IPS-NIHi11 (cell line): Measurements from ENCODE around the gene ZFAND2A.

Source experiments
- DNase-seq: peaks from one replicate; pipeline ENCODE4 v3.0.0; 2012; ENCODE audit warnings: mixed read lengths, low spot score

ZFAND2A gene

DNA sequence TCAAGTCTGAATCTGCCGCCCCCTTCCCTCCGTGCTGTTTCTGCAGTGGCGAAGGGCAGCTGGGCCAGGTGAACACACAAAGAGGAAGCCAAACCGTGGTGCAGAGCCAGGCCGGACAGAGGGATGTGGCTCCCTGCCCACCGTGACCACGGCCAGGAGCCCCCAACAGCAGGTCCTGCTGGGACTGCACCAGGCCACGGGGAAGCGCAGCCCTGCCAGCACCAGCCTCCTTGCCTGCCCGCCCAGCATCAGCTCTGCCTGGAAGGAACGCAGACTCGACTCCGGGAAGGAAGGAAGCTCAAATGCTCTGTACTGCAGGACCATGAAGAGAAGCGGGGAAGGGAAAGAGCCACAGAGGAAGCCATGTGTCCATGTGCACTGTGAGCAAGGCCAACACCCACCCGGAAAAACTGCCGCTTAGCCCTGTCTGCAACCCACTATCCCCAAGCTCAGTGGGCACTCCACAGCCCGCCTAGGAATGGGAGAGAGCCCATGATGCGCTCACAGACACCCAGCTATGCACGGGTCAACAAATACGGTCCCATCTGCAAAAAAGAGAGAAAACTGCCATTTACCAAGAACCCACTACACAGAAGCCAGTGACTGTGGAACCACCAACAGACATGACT, 53.1 kb downstream of the ZFAND2A start:
- no peak for DNase-seq

DNA sequence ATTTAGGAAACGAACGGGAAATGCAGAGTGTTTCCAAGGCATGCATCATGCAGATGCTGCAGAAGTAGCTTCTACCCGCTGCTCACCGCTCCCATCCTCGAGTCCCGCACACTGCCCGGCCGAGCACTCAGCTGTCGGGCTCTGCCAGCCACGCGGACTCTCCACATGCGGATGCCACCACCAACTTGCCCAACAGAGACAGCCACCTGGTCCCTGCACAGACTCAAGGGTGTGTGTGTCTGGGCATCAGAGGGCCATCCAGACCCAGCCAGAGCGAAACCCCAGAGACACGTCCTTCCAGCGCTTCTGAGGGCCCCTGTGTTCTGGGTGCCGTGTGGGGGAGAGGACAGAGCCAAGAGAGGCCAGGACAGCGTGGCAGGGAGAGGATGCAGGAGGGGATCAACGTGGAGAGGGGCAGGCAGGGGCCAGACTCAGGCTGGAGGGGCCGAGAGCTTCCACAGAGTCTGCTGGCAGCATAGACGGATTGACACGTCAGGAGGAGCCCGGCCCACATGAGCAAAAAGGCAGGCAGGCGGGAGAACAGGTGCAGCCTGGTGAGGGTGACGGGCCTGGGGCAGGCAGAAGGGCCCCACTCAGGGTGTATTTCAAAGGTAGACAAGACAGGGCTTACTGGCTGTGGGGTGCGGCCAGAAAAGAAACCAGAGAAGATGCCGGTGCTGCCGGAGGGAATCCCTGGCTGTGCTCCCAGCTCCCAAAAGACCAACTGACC, 53.8 kb downstream of the ZFAND2A start:
- no peak for DNase-seq

DNA sequence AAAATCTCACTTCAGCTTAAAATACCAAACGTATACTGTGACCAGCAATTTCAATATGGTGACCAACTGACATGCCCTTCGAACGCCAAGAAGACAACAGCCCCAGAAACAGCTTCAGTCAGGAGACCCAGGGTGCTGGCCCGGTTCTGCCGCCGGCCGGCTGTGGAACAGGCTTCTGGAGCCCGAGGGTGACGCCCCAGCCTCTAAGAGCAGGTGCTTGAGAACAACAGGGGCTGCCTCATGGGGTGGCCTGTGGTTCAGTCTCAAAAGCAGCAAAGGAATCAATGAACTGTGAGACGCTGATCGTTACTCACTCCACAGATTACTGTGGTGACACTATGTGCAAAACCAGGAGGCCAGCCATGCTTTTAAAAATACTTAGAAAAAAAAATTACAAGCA, 54.8 kb downstream of the ZFAND2A start:
- DNase-seq = no peak

DNA sequence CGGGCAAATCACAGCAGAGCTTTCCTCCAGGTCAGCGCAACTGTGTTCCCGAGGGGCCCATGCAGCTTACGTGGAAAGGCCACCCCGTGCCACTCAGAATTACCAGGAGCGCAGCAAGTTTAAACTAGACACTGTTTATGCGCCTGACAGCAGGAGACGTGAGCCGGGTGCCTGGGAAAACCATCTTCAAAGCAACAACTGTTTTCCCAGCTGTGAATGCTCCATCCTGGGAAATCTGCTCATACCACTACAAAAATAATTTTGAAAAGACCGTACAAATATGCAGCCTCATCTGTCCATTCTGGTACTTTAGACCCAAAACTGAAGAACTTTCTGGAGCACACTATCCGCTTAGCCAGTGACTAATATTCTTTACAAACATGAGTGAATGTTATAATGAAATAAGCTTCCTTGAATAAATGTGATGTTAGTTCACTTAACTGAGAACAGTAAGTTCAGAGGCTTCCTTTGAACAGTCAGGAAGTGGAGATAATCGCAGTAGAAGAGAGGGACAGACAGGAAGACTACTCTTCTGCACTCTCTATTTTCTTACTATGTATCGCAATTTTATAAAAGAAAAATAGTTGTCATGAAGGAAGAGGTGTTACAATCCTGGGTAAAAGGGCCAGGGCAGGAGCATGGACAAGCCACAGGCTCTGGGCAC, 55.3 kb downstream of the ZFAND2A start:
- no peak for DNase-seq

DNA sequence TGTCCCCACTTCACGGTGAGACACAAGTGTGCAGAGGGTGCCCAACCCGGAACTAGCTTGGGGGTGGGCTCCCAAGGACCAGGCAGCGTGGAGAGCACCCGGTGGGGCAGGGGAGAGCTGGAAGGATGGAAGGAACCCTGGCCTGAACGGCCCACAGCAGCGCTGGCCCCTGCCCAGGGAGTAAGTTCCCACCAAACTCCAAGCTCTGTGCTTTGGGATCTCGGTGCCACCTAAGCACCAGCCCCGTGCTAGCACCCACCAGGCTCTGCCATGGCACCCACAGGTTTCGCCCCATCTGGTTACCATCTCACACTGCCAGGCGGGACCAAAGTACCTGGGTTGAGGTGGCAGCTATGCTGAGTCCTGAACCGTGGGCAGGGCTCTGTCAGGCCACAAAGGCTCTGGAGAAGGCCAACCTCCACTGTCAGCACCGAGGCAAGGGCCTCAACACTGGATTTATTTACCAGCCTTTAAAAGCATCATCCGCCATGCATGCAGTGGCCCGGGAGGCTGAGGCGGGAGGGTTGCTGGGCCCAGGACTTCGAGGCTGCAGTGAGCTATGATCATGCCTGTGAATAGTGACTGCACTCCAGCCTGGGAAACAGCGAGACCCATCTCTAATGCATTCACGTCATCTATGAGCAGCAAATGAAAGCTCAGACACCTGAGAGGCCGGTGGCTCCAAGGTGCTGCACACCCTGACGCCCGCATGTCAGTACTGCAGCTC, 56.0 kb downstream of the ZFAND2A start:
- no peak for DNase-seq

DNA sequence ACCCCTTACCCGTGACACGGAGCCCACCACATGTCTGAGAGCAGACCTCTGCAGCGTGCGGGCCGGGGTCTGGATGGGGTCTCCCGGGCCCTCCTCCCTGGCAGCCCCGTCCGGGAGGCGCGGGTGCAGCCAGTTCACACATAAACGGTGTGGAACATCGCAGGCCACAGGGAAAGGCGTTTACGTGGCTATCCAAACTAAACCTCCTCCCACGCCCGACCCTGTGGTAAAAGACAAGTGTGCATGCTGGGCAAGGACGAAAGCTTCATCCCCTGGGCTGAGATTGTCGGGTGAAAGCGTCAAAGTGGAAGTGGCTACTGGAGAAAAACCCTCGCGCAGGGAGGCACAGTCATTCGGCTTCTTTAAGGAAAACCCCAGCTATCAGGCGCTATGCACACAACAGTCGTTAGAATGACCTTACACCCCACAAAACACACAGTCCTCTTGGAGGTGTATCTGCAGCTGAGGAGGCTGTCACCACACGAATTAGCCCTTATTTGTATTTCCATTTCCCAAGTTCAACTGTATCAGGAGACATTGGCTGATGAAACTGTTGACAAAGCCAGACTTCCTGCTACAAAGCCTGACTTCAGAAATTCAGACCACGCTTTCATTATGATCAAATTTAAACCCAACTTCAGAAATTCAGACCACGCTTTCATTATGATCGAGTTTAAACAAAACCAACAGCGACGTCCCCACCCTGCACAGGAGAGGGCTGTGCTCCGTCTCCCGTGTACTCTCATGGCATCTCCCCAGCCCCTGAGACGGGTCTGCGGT, 56.8 kb downstream of the ZFAND2A start:
- DNase-seq = no peak
